Pancreas (tissue), 10 donors: ENCODE data around the gene UCK1. TPM values are rescaled to one million over a fixed set of nuclear protein-coding genes. Genes with fewer than 3 reads are reported as not detected.

Source experiments
- ATAC-seq, 4 donors: fragments of 200-7000 bp; cut with Tn5 transposase; one replicate each; pipeline versions ENCODE4 v1.8.0 to v1.9.1; 2020; ENCODE audit warnings: mild to moderate bottlenecking in 4 of 4, moderate library complexity in 4 of 4
- DNase-seq, 6 donors: peaks; one replicate each; pipeline ENCODE4 v3.0.0-alpha.2; 2020
- FAIRE-seq: peaks from 2 replicates; lab custom pipeline; 2012; peaks lifted over from hg19 to GRCh38; lab: Jason Lieb, UNC
- H3K27ac ChIP-seq, 4 donors: fragments of 200-600 bp; sonication (generic); 1 replicate in 3 of 4; 2 replicates in 1 of 4; pipeline versions ENCODE4 v1.5.0 to v1.8.0; 2020
- H3K27me3 ChIP-seq, 4 donors: fragments of 200-600 bp; one replicate each; pipeline ENCODE4 v1.8.0; 2021
- H3K36me3 ChIP-seq, 3 donors: fragments of 200-600 bp; sonication (generic) in 1 of 3; one replicate each; pipeline versions ENCODE4 v1.5.0 to v1.8.0; 2020 to 2021
- H3K4me1 ChIP-seq, 3 donors: fragments of 200-600 bp; one replicate each; pipeline ENCODE4 v1.8.0; 2021
- H3K4me3 ChIP-seq, 4 donors: fragments of 200-600 bp; sonication (generic) in 2 of 4; one replicate each; pipeline versions ENCODE4 v1.5.0 to v1.8.0; 2020 to 2021
- H3K9me3 ChIP-seq, 4 donors: fragments of 200-600 bp; one replicate each; pipeline ENCODE4 v1.8.0; 2021
- WGBS, 2 donors: extraction: QIAGEN DNeasy Blood & Tissue Kit; methylation state at CpG; one replicate each; pipeline ENCODE4 v1.1.7; 2013; 5-methylcytosine and 5-hydroxymethylcytosine counted together
- intact Hi-C, 3 donors: fragments of 100-400 bp; cut with DNase I; formaldehyde crosslinking; loops; one replicate each; pipeline versions ENCODE4 v1.11.1 to v1.14.2; 2022
- polyA plus RNA-seq, 2 donors: library from polyadenylated mRNA; stranded (reverse); fragments of 200-250 nt; gene quantifications; one replicate each; pipeline ENCODE4 v1.2.3, GENCODE V29; 2013
- total RNA-seq, 6 donors: library from RNA; stranded (reverse); fragmentation: NEBNext Ultra II Directional in 4 of 6; extraction: Animal tissue kit (Norgen Biotek cat#: 25700) in 4 of 6; gene quantifications; one replicate each; pipeline versions ENCODE4 v1.2.1 to v1.2.4, GENCODE V29; 2021 to 2023
- TF ChIP-seq, protein P1 (sequence below), 4 donors: fragments of 200-600 bp; sonication (generic) in 3 of 4; IDR thresholded peaks; one replicate each; pipeline versions ENCODE4 v1.5.0 to v1.8.0; 2021; ENCODE audit warnings: antibody characterized with exemption in 4 of 4
- donor health status: healthy with polysubstance abuse.
- donor health status: DM: no; HTN: no; CAD: no; lungs with moderate emphysema.
- donor health status: DM: no; HTN: no; CAD: no.
- donor health status: control.
- donor health status: control.
- donor health status: Bipolar disorder and iron deficiency.
- donor health status: DM: yes; HTN: yes; CAD: no.
- donor health status: DM: no; HTN: no; CAD: no.
- donor health status: DM: no; HTN: no; CAD: no.
- donor health status: DM: yes; HTN: yes; CAD: no.

The UCK1 gene
- total RNA-seq (10 to 100 TPM; 11.2 to 18.7 (median 17.7) TPM), polyA plus RNA-seq (10 to 100 TPM; 24.6 to 31.2 TPM)

DNA sequence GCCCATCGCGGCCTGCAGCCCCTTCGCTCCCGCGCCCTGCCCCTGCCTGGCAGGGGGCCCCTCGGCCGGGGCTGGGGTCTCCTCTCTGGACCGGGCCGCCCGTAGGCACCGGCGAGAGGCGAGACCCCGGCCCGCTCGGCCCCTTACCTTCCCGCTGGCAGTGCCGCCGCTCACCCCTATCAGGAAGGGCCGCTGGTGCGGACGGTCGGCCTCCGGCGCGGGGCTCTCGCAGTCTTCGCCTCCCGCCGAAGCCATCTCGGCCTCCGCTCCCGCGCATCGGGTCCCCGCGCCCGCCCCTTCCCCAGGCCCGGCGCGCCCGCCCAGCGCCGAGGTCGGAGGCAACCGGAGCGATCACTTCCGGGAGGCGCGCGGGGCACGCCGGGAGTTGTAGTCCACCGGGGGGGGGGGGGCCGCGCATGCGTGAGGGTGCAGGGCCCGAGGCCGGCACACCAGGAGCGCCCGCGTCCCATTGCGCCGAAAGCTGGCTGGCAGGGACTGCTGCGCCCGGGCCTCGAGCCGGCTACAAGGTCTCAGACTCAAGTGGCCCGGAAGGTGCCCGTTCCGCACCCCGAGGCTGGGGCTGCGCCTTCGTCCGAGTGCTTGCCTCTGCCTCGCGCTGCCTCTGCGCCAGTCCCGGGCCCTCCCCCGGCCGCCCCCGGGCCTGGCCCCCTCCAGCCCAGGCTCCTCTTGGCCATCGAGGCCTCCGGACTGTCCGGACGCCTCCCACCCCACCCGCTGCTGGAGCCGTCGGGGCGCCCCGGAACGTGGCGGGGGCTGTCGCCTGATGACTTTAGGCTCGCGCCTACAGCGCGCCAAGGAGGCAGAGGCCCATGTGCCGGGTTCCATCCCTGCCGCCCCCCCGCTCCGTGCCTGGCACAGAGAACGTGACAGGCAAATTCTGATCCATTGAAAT, at the start of gene UCK1:
Gene UCK1 (minus strand): TSS at position 344 of the 913 bp plus-strand sequence. CDS start 89 bp downstream, at position 255.
- Histone ChIP-seq H3K4me1 (peaks cover 4 to 17% (median 4%) of the 10 kb centered on the region in 3 donors), H3K27ac (peak within 1 kb of the TSS; percentile 55 to 69 (median 64)), H3K36me3 (peaks cover 0 to 13% (median 0%) of the 10 kb centered on the region in 3 donors), H3K9me3 (no peaks in the 10 kb centered on the region), H3K4me3 (peak within 1 kb of the TSS; percentile 60 to 99 (median 96)), H3K27me3 (no peaks in the 10 kb centered on the region)
- DNase-seq (peak; percentile 68 to 91 (median 80)), FAIRE-seq (no peak), ATAC-seq (peak; percentile 95 to 97 (median 96))
- WGBS, 2 donors, result 8 to 10% methylated on average over 62 to 103 of the region's 103 CpGs
- TF ChIP-seq, protein P1, sequence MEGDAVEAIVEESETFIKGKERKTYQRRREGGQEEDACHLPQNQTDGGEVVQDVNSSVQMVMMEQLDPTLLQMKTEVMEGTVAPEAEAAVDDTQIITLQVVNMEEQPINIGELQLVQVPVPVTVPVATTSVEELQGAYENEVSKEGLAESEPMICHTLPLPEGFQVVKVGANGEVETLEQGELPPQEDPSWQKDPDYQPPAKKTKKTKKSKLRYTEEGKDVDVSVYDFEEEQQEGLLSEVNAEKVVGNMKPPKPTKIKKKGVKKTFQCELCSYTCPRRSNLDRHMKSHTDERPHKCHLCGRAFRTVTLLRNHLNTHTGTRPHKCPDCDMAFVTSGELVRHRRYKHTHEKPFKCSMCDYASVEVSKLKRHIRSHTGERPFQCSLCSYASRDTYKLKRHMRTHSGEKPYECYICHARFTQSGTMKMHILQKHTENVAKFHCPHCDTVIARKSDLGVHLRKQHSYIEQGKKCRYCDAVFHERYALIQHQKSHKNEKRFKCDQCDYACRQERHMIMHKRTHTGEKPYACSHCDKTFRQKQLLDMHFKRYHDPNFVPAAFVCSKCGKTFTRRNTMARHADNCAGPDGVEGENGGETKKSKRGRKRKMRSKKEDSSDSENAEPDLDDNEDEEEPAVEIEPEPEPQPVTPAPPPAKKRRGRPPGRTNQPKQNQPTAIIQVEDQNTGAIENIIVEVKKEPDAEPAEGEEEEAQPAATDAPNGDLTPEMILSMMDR (IDR thresholded peaks at IDR 0.05), result no peak
- intact Hi-C loops, result no loop called here

DNA sequence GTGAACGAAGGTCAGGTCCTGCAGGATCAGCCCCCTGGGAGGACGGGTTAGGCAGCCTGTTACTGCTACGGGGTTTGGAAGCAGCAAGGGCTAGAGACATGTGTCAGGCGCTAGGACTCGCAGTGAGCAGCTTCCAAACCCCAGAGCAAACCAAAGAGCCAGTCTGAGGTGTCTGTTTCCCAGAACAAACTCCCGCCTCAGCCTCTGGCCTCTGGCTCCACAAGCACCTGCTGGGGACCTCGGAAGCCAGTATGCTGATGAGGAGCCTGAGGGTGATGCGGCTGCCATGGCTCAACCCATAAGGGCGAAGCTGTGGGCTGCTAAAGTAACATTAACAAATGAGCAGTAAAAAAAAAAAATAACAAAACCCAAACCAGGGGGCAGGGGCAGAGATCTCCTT, 49.3 kb upstream of the UCK1 start:
- no peaks in the 10 kb centered on the region for H3K9me3 ChIP-seq
- TF ChIP-seq, protein P1 (IDR thresholded peaks at IDR 0.05), result no peak
- H3K27ac ChIP-seq, result no peak overlapping the region
- WGBS, 2 donors, result 95% methylated on average over 9 of the region's 9 CpGs
- H3K4me1 ChIP-seq, result no peaks in the 10 kb centered on the region
- no peak for ATAC-seq
- H3K36me3 ChIP-seq, result peaks cover 0 to 62% (median 20%) of the 10 kb centered on the region in 3 donors
- H3K4me3 ChIP-seq, result no peak overlapping the region
- FAIRE-seq, result no peak
- peak in 1 of 6 donors; percentile 29 for DNase-seq
- intact Hi-C loops, result no loop called here
- no peaks in the 10 kb centered on the region for H3K27me3 ChIP-seq

DNA sequence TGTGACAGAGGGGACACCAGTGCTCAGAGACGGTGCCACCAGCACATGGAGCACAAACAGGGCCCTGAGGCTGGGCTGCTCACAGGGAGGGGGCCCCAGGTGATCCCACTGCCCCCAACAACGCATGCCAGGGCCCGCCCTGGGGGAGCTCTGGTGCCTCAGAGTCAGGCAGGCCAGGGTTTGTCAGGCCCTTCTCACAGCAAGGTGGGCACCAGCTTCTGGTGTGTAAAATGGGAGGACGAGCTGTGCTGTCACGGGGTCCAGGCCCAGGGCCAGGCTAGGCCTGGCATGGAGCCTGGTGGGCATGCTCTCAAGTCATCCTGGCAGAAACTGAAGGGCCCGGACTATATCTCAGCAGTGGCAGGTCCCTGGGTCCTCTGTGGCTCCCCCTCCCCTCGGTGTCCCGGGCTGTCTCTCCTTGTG, 48.7 kb upstream of the UCK1 start:
- TF ChIP-seq, protein P1 (IDR thresholded peaks at IDR 0.05), result no peak

DNA sequence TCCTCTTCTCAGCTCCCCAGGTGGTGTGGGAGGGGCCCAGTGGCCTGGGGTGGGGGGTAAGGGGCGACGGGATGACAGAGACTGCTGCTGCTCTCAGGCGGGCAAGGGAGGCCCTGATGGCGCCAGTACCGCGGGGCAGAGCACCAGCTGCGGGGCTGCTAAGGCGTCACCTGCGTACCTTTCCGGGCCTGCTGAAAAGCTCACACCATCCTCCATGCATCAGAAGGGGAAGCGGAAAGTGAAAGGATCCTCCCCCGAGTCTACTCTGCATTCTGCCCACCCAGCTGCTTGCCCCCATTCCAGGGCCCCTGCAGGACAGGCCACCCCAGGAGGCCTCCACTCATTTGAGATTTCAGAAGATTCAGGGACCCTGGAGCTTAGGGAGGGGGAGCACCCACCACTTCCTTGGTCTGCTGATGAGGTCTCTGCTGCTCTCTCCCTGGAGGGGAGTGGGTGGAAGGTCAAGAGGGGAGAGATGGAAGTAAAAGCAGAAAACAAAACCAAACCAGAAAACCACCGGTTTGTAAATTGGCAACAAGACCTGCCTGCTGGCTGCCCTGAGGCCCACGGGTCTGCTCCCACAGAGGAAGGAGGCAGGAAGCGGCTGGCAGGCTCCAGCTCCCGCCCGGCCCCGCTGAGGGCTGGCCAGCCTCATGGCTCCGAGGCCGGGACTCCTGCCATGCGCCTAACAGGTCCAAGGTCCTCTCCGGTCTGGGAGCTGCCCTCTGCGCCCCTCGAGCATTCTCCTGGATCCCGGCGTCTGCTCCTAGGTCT, 47.9 kb upstream of the UCK1 start:
- ATAC-seq, result peak in 3 of 4 donors; percentile 6 to 38 (median 14)
- H3K36me3 ChIP-seq, result peaks cover 0 to 48% (median 10%) of the 10 kb centered on the region in 3 donors
- DNase-seq, result peak in 1 of 6 donors; percentile 56
- TF ChIP-seq, protein P1 (IDR thresholded peaks at IDR 0.05), result no peak
- H3K27me3 ChIP-seq, result no peaks in the 10 kb centered on the region
- intact Hi-C loops, result no loop called here
- WGBS, 2 donors, result 85 to 88% methylated on average over 26 of the region's 26 CpGs
- H3K27ac ChIP-seq, result no peak overlapping the region
- FAIRE-seq, result no peak
- no peak overlapping the region for H3K4me3 ChIP-seq
- H3K9me3 ChIP-seq, result no peaks in the 10 kb centered on the region
- H3K4me1 ChIP-seq, result no peaks in the 10 kb centered on the region

More for the DNA sequence above, 48.7 kb upstream of the UCK1 start:
- Histone ChIP-seq H3K9me3 (no peaks in the 10 kb centered on the region), H3K36me3 (peaks cover 0 to 57% (median 19%) of the 10 kb centered on the region in 3 donors), H3K27me3 (no peaks in the 10 kb centered on the region), H3K27ac (no peak overlapping the region), H3K4me3 (no peak overlapping the region), H3K4me1 (no peaks in the 10 kb centered on the region)
- ATAC-seq, result no peak
- no peak for FAIRE-seq
- DNase-seq, result peak in 1 of 6 donors; percentile 58
- 89 to 93% methylated on average over 8 of the region's 8 CpGs for WGBS, 2 donors
- intact Hi-C loops, result no loop called here
